GM19397 (cell line): Measurements from ENCODE around the gene HSF5.

Source experiments
- ATAC-seq: cut with Tn5 transposase; IDR thresholded peaks from one replicate; pipeline ENCODE4 v1.9.1; 2021; ENCODE audit warnings: mild to moderate bottlenecking, moderate library complexity; ENCODE audit not compliant: unreplicated experiment

The HSF5 gene

DNA sequence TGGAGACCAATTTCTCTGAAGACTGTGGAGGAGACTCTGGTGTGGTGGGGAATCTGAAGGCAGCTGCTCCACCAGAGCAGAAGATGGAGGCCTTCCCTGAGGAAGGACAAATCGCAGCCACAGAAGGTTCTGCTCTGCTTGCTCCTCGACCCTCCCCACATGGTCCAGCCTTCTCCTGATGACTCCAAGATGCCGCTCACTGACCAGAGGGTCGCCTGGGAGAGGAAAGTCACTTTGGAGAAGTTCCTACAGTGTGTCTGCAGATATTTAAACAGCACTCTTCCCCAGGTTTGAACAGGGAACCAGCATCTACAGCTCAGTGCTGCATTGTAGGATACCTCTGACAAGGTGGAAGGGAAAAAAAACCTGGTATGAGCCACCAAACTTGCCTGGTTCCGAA, 115.2 kb downstream of the HSF5 start:
- no peak for ATAC-seq

DNA sequence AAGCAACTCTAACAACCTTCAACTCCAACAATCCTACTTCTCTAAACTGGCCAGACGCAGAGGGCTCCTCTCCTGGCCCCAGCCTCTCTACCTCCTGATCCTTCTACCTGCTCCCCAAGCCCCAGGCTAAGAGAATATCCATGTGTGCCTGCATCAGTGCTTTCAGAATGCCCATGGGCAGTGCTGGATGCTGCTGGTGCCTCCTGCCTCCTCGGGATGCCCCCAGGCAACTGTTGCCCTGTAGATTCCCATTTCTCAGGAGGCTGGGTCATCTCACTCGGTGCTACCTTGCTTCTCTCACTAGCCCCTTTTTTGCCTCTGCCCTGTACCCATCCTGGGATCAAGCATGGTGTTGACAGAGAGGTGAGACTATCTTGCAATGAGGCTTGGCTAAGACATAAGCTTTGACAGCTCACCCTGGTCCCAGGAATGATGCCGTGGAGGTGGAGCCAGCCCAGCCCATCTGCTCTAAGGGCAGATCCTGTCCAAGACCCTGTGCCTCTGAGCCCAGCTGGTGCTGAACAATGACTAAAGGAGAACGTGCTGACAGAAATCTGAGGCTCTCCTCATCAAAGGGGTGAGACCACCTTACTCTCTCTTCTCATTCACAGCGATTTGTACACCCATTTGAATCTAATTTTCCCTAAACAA, 116.8 kb downstream of the HSF5 start:
- ATAC-seq = no peak

GRCh38 chr17:58370716-58371115, 117.5 kb downstream of the HSF5 start:
- no peak for ATAC-seq

DNA sequence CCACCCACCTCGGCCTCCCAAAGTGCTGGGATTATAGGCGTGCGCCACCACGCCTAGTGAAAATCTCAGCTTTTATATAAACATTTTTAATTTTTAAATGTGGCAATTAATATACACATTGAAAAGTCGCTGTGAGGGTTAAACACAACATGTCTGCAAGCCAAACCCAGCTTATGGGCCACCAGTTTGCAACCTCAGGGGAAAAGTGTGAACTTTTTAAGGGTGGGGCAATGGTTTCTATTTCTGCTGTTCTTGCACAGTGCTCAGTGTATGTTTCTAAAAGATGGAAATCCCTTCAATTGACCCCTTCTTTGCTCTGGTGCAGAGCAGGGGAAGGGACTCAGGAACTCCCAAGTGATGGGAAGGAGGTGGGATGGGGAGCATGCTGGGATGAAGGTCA, 117.9 kb downstream of the HSF5 start:
- ATAC-seq = no peak
